GM06990 (cell line): ENCODE data around the gene PLXNA2.

Experiments used
- DNase-seq: peaks from one replicate; pipeline ENCODE4 v3.0.0-alpha.2; 2011; ENCODE audit not compliant: insufficient read length; ENCODE audit errors: extremely low read depth
- H3K27me3 ChIP-seq: replicated peaks from 2 replicates; pipeline ENCODE4 v1.6.0; 2011; ENCODE audit warnings: low read length; ENCODE audit not compliant: control insufficient read depth, insufficient read depth
- H3K36me3 ChIP-seq: 2 replicates; pipeline ENCODE4 v1.5.1; 2011; ENCODE audit warnings: low read length; ENCODE audit not compliant: control insufficient read depth, insufficient read depth
- H3K4me3 ChIP-seq: replicated peaks from 2 replicates; pipeline ENCODE4 v1.5.1; 2011; ENCODE audit warnings: low read depth, mild to moderate bottlenecking, control low read depth, low read length
- TF ChIP-seq, protein P1 (sequence below): IDR thresholded peaks from 2 replicates; pipeline ENCODE4 v1.5.1; 2011; ENCODE audit warnings: low read length, control low read depth, mild to moderate bottlenecking, inconsistent platforms; ENCODE audit not compliant: insufficient read depth, poor library complexity, severe bottlenecking

Gene PLXNA2

GRCh38 chr1:208041505-208041904 lies 202.7 kb downstream of the PLXNA2 start:
- TF ChIP-seq, protein P1, sequence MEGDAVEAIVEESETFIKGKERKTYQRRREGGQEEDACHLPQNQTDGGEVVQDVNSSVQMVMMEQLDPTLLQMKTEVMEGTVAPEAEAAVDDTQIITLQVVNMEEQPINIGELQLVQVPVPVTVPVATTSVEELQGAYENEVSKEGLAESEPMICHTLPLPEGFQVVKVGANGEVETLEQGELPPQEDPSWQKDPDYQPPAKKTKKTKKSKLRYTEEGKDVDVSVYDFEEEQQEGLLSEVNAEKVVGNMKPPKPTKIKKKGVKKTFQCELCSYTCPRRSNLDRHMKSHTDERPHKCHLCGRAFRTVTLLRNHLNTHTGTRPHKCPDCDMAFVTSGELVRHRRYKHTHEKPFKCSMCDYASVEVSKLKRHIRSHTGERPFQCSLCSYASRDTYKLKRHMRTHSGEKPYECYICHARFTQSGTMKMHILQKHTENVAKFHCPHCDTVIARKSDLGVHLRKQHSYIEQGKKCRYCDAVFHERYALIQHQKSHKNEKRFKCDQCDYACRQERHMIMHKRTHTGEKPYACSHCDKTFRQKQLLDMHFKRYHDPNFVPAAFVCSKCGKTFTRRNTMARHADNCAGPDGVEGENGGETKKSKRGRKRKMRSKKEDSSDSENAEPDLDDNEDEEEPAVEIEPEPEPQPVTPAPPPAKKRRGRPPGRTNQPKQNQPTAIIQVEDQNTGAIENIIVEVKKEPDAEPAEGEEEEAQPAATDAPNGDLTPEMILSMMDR = no peak
- no peaks in the 10 kb centered on the region; the same call in 1 of the 2 replicates for H3K27me3 ChIP-seq
- DNase-seq = no peak
- no peaks in the 10 kb centered on the region for H3K36me3 ChIP-seq
- no peak overlapping the region for H3K4me3 ChIP-seq

DNA sequence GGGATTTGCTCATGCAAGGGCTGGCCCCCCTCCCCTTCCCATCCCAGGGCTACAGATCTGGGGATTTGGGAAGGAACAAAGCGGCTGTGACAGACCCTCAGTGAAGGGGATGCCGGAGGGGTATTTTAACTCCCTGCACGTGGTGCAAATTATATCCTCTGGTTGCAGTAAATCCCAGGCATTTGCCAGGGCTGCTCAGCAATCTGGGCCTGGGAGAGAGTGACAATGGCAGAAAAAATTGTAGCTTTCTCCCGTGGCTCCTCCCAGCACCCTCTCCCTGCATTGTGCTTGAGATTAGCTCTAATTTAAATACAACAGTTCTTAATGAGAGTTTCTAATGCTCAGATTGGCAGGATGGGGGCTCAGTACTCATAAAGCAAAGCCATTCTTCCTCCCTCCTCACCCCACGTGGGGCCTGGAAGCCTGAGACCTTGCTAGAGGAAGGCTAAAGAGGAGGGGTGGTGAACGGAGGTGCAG lies 203.3 kb downstream of the PLXNA2 start:
- no peak for DNase-seq
- no peaks in the 10 kb centered on the region for H3K36me3 ChIP-seq
- H3K27me3 ChIP-seq = no peaks in the 10 kb centered on the region; the same call in 1 of the 2 replicates
- no peak overlapping the region for H3K4me3 ChIP-seq
- TF ChIP-seq, protein P1 = no peak

- DNase-seq = no peak
- TF ChIP-seq, protein P1 = no peak
- Histone ChIP-seq H3K36me3 (no peaks in the 10 kb centered on the region), H3K27me3 (no peaks in the 10 kb centered on the region; the same call in 1 of the 2 replicates), H3K4me3 (no peak overlapping the region)
Measured at GRCh38 chr1:208039536-208040332, 204.4 kb downstream of the PLXNA2 start.

DNA sequence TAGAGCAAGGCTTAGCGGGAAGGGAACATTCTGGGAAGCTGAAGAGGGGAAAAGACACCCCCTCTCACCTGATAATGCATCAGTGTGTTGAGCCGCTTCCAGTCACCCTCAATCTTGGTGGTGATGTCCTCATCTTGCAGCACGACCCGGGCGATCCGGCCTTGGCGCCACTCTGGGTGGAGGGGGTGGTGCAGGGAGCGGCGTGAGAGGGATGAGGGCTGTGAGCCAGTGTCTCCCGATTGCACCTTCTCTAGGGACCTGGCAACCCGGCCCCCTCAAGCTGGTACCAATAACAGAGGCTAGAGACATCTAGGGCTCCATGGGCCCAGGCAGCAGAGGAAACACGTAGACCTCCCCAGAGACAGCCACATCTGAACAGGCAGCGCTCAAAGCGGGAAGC lies 205.9 kb downstream of the PLXNA2 start:
- Histone ChIP-seq H3K36me3 (no peaks in the 10 kb centered on the region), H3K4me3 (no peak overlapping the region), H3K27me3 (no peaks in the 10 kb centered on the region)
- DNase-seq = no peak
- TF ChIP-seq, protein P1 = no peak

- DNase-seq = no peak
- Histone ChIP-seq H3K27me3 (no peaks in the 10 kb centered on the region; the same call in none of the 2 replicates), H3K36me3 (no peaks in the 10 kb centered on the region), H3K4me3 (no peak overlapping the region)
- TF ChIP-seq, protein P1 = no peak
Measured at GRCh38 chr1:208036918-208037766, 207.0 kb downstream of the PLXNA2 start.
